Measurements from ENCODE around the gene SMCP.

The SMCP gene

DNA sequence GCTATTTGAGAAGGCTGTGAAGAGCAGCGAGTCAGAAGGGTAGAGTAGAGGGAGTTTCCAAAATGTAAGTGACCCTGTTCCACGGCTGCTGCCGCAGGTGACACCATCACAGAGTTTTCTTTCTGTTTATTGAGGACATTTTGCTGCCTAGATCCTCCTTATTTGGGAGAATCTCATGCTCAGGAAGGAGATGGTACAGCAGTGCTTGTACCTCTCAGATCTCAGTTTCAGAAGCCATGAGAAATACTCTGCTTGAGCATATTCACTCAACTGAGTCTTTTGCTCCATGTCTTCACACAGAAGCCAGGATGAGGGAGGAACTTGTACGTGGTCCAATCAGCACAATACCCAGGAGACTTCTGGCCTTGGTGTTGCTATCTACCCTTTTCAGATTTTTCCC lies 16.7 kb upstream of the SMCP start:
- no peak overlapping the region for H3K4me3 ChIP-seq (ENCODE audit: low read depth, low read length)
- TF ChIP-seq, protein P1, sequence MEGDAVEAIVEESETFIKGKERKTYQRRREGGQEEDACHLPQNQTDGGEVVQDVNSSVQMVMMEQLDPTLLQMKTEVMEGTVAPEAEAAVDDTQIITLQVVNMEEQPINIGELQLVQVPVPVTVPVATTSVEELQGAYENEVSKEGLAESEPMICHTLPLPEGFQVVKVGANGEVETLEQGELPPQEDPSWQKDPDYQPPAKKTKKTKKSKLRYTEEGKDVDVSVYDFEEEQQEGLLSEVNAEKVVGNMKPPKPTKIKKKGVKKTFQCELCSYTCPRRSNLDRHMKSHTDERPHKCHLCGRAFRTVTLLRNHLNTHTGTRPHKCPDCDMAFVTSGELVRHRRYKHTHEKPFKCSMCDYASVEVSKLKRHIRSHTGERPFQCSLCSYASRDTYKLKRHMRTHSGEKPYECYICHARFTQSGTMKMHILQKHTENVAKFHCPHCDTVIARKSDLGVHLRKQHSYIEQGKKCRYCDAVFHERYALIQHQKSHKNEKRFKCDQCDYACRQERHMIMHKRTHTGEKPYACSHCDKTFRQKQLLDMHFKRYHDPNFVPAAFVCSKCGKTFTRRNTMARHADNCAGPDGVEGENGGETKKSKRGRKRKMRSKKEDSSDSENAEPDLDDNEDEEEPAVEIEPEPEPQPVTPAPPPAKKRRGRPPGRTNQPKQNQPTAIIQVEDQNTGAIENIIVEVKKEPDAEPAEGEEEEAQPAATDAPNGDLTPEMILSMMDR (IDR thresholded peaks at IDR 0.05; ENCODE audit: control insufficient read depth, extremely low read depth, insufficient read depth): no peak
- no peak for DNase-seq (ENCODE audit: low read depth)

DNA sequence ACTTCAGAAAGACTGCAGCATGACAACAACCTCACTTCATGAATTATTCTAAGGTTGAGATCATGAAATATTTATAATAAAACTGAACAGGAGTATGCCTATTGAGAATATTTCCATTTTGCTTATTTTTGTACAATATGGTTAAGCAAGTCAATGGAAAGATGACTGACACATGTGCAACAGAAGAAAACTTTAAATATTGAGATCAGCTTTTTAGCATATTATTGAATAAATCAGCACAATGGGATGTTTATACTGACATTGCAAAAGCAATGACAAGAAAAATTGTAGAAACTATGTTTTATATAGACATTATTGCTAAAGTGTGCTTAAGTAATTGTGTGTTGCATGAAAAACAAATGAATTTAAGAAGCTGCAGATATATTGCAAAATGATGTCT lies 13.7 kb upstream of the SMCP start:
- TF ChIP-seq, protein P1 (IDR thresholded peaks at IDR 0.05; ENCODE audit: control insufficient read depth, extremely low read depth, insufficient read depth): no peak
- H3K4me3 ChIP-seq (ENCODE audit: low read depth, low read length): no peak overlapping the region
- no peak for DNase-seq (ENCODE audit: low read depth)

DNA sequence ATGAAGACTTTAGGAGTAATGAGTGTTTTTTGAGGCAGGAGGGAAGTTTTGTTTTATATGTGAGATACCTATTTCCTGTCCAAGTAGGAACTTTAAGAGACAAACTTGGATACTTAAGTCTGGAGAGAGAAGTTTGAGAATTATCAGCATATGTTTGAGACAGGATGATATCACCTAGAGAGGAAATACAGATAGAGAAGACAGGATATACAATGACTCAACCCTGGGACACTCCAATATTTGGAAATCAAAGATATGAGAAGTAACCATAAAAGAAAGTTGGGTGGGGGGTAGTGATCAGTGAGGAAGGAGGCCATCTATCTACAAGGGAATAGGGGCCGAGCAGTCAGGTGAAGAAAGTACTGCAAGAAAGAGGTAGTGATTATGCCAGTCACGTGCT lies 11.8 kb upstream of the SMCP start:
- H3K4me3 ChIP-seq (ENCODE audit: low read depth, low read length): no peak overlapping the region
- TF ChIP-seq, protein P1 (IDR thresholded peaks at IDR 0.05; ENCODE audit: control insufficient read depth, extremely low read depth, insufficient read depth): no peak
- DNase-seq (ENCODE audit: low read depth): no peak

DNA sequence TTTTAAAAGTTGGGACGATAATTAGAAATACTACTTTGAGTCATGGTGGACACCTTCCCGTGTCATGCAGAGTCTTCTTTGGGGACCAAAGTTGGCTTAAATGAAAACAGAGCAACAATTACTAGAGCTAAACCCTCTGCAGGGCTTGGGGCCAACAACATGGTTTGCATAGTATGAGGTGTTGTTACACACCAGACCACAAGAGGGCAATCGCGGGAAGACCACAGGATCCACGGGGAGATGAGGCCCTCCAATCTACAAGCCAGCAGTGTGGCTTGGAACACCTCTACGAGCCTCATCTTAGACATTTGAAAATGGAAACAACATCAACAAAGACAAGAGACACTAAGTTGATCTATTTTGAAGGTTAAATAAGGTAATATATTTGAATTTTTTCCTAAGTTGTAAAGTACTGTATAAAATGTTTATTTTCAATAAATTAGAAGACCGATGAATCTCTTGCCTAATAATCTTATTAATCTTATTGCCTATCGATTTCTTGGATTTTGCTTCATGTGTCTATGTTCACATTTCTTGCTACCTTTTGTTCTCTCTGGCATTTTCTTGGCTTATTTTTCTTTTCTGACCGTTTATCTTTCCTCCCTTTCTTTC lies 8.2 kb upstream of the SMCP start:
- peak; percentile 26 for DNase-seq (ENCODE audit: low read depth)
- TF ChIP-seq, protein P1 (IDR thresholded peaks at IDR 0.05; ENCODE audit: control insufficient read depth, extremely low read depth, insufficient read depth): peak; percentile 92
- H3K4me3 ChIP-seq (ENCODE audit: low read depth, low read length): no peak overlapping the region

DNA sequence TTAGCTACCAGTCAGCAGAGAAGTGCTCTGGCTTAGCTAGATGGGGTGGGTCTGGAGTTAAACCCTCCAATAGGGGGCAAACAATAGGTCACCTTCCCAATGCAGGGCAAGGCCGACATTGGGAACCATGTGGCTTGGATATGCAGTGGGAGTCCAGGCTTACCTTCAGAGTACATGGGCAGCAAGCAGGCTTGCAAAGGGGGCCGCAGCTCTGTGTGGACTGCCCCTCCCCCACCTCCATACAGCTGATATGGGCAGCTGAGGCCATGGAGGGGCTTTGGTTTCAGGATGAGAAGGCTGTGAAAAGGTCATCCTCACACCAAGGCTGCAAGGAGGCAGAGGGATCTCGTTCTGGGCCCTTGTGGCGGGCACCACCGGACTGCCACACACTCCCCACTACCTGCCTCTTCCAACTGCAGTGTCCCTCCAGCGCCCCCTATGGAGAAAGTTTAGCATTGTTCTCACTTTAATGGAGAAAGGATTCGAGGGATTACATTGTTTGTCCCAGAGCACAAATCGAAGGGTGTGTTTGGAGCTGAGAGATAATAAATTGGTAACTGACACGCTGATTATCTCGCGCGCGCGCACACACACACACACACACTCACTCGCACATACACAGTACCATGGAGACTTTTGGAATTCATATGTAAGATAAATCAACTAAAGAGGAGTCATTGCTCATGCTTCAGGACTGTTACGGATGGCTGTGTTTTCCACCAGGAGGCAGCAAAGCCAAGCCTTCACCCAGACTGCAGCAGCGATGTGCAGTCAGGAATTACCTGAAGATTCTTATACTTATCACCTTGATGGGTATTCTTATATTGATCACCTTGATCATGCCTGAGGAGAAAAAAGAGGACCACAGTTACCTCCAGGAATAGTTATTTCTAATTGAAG lies 7.0 kb upstream of the SMCP start:
- peak; percentile 17 for DNase-seq (ENCODE audit: low read depth)
- no peak overlapping the region for H3K4me3 ChIP-seq (ENCODE audit: low read depth, low read length)
- TF ChIP-seq, protein P1 (IDR thresholded peaks at IDR 0.05; ENCODE audit: control insufficient read depth, extremely low read depth, insufficient read depth): peak; percentile 80

DNA sequence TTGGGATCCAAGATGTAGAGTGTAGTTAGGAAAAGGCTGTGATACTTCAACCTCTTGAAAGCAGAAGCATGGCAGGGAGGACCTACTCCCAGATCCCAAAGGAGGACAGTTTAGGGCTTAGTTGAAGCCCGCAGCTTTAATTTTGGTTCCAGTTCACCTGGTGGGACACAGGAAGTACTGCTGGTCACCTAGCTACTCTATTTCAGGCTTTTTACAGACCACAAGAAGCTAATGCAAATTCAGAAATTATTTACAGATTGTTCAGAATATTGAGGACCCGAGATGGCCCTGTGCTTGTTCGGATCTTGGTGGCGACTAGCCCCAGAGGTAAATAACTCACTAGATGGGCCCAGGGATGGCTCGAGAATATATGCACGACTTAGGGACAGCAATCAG lies 6.4 kb upstream of the SMCP start:
- TF ChIP-seq, protein P1 (IDR thresholded peaks at IDR 0.05; ENCODE audit: control insufficient read depth, extremely low read depth, insufficient read depth): no peak
- no peak for DNase-seq (ENCODE audit: low read depth)
- no peak overlapping the region for H3K4me3 ChIP-seq (ENCODE audit: low read depth, low read length)

Data from LNCaP clone FGC (cell line).